ENCODE data around the gene HIBCH. TPM values are rescaled to one million over a fixed set of nuclear protein-coding genes. Genes with fewer than 3 reads are reported as not detected.

HIBCH gene
- total and polyA plus RNA-seq, 2 donors from 2014 or later: 35.7 to 115 TPM

- intact Hi-C loops (cut with DNase I): no loop called here
- Histone ChIP-seq H3K4me3 (ENCODE audit: low read length in 3 of 3) (no peak overlapping the region), H3K27me3 (ENCODE audit: control insufficient read depth, insufficient read depth, low read length) (no peaks in the 10 kb centered on the region), H3K27ac (ENCODE audit: low read depth in 2 of 2, low read length in 2 of 2) (no peak overlapping the region), H3K36me3 (ENCODE audit: control insufficient read depth in 2 of 3, insufficient read depth in 3 of 3, low read length in 3 of 3) (peaks cover 4 to 12% (median 12%) of the 10 kb centered on the region in 3 donors), H3K9ac (ENCODE audit: low read length in 3 of 3) (no peak overlapping the region), H3K9me3 (ENCODE audit: control insufficient read depth in 2 of 3, insufficient read depth in 1 of 3, low read length in 3 of 3) (no peaks in the 10 kb centered on the region), H3K4me1 (ENCODE audit: control insufficient read depth in 2 of 3, insufficient read depth in 2 of 3, low read depth in 1 of 3, low read length in 3 of 3) (no peaks in the 10 kb centered on the region)
- no peak for FAIRE-seq
- TF ChIP-seq CTCF (IDR thresholded peaks at IDR 0.05; ENCODE audit: borderline replicate concordance, extremely low read depth, insufficient read depth): no peak
- DNase-seq: no peak
Observed at GRCh38 chr2:190214426-190215194, 105.0 kb downstream of the HIBCH start.

- Histone ChIP-seq H3K27me3 (ENCODE audit: control insufficient read depth, insufficient read depth, low read length) (no peaks in the 10 kb centered on the region), H3K27ac (ENCODE audit: low read depth in 2 of 2, low read length in 2 of 2) (no peak overlapping the region)
- no peak for FAIRE-seq
Observed at GRCh38 chr2:190213441-190214335, 105.9 kb downstream of the HIBCH start.

GRCh38 chr2:190210471-190210870, 109.2 kb downstream of the HIBCH start:
- Histone ChIP-seq H3K4me1 (ENCODE audit: control insufficient read depth in 2 of 3, insufficient read depth in 2 of 3, low read depth in 1 of 3, low read length in 3 of 3) (no peaks in the 10 kb centered on the region), H3K27ac (ENCODE audit: low read depth in 2 of 2, low read length in 2 of 2) (no peak overlapping the region), H3K4me3 (ENCODE audit: low read length in 3 of 3) (no peak overlapping the region), H3K27me3 (ENCODE audit: control insufficient read depth, insufficient read depth, low read length) (no peaks in the 10 kb centered on the region), H3K36me3 (ENCODE audit: control insufficient read depth in 2 of 3, insufficient read depth in 3 of 3, low read length in 3 of 3) (peaks cover 4 to 12% (median 10%) of the 10 kb centered on the region in 3 donors), H3K9ac (ENCODE audit: low read length in 3 of 3) (no peak overlapping the region), H3K9me3 (ENCODE audit: control insufficient read depth in 2 of 3, insufficient read depth in 1 of 3, low read length in 3 of 3) (no peaks in the 10 kb centered on the region)
- intact Hi-C loops (cut with DNase I): no loop called here
- FAIRE-seq: no peak
- no peak for TF ChIP-seq CTCF (IDR thresholded peaks at IDR 0.05; ENCODE audit: borderline replicate concordance, extremely low read depth, insufficient read depth)
- no peak for DNase-seq

More at GRCh38 chr2:190213441-190214335, 105.9 kb downstream of the HIBCH start:
- Histone ChIP-seq H3K36me3 (ENCODE audit: control insufficient read depth in 2 of 3, insufficient read depth in 3 of 3, low read length in 3 of 3) (peaks cover 4 to 12% (median 12%) of the 10 kb centered on the region in 3 donors), H3K9me3 (ENCODE audit: control insufficient read depth in 2 of 3, insufficient read depth in 1 of 3, low read length in 3 of 3) (no peaks in the 10 kb centered on the region), H3K4me1 (ENCODE audit: control insufficient read depth in 2 of 3, insufficient read depth in 2 of 3, low read depth in 1 of 3, low read length in 3 of 3) (no peaks in the 10 kb centered on the region), H3K4me3 (ENCODE audit: low read length in 3 of 3) (no peak overlapping the region), H3K9ac (ENCODE audit: low read length in 3 of 3) (no peak overlapping the region)
- intact Hi-C loops (cut with DNase I): no loop called here
- no peak for DNase-seq
- TF ChIP-seq CTCF (IDR thresholded peaks at IDR 0.05; ENCODE audit: borderline replicate concordance, extremely low read depth, insufficient read depth): no peak

All from kidney (tissue), 14 donors.